Glutamatergic neuron (in vitro differentiated cells): ENCODE data around the gene FGD4. TPM values are rescaled to one million over a fixed set of nuclear protein-coding genes. Genes with fewer than 3 reads are reported as not detected.

Source experiments
- DNase-seq: peaks from one replicate; pipeline ENCODE4 v3.0.0; 2022
- H3K27ac Mint-ChIP-seq: one replicate; pipeline ENCODE4 v1.8.0; 2020; ENCODE audit warnings: mild to moderate bottlenecking, mixed read lengths, inconsistent platforms; ENCODE audit not compliant: unreplicated experiment
- H3K27me3 Mint-ChIP-seq: one replicate; pipeline ENCODE4 v1.8.0; 2020; ENCODE audit warnings: mild to moderate bottlenecking, moderate library complexity, mixed read lengths, inconsistent platforms; ENCODE audit not compliant: unreplicated experiment
- H3K36me3 Mint-ChIP-seq: one replicate; pipeline ENCODE4 v1.8.0; 2020; ENCODE audit warnings: mild to moderate bottlenecking, mixed read lengths, inconsistent platforms; ENCODE audit not compliant: unreplicated experiment
- H3K4me1 Mint-ChIP-seq: one replicate; pipeline ENCODE4 v1.8.0; 2020; ENCODE audit warnings: mild to moderate bottlenecking, low read depth, mixed read lengths, inconsistent platforms; ENCODE audit not compliant: unreplicated experiment
- H3K4me3 Mint-ChIP-seq: one replicate; pipeline ENCODE4 v1.8.0; 2020; ENCODE audit warnings: mild to moderate bottlenecking, mixed read lengths, inconsistent platforms; ENCODE audit not compliant: unreplicated experiment
- H3K9me3 Mint-ChIP-seq: one replicate; pipeline ENCODE4 v1.8.0; 2020; ENCODE audit warnings: mild to moderate bottlenecking, moderate library complexity, mixed read lengths, inconsistent platforms; ENCODE audit not compliant: unreplicated experiment
- total RNA-seq: library from RNA; stranded (reverse); fragmentation: NEBNext Ultra II Directional; extraction: Animal tissue kit (Norgen Biotek cat#: 25700); gene quantifications from one replicate; pipeline ENCODE4 v1.2.1, GENCODE V29; 2021; ENCODE audit not compliant: unreplicated experiment
- TF ChIP-seq, protein P1 (sequence below): fragments of 200-600 bp; sonication (generic); IDR thresholded peaks from one replicate; pipeline ENCODE4 v1.5.0; 2021; ENCODE audit not compliant: partially characterized antibody, unreplicated experiment

FGD4 gene
- total RNA-seq, 1 donor from 2014 or later: 105 TPM

DNA sequence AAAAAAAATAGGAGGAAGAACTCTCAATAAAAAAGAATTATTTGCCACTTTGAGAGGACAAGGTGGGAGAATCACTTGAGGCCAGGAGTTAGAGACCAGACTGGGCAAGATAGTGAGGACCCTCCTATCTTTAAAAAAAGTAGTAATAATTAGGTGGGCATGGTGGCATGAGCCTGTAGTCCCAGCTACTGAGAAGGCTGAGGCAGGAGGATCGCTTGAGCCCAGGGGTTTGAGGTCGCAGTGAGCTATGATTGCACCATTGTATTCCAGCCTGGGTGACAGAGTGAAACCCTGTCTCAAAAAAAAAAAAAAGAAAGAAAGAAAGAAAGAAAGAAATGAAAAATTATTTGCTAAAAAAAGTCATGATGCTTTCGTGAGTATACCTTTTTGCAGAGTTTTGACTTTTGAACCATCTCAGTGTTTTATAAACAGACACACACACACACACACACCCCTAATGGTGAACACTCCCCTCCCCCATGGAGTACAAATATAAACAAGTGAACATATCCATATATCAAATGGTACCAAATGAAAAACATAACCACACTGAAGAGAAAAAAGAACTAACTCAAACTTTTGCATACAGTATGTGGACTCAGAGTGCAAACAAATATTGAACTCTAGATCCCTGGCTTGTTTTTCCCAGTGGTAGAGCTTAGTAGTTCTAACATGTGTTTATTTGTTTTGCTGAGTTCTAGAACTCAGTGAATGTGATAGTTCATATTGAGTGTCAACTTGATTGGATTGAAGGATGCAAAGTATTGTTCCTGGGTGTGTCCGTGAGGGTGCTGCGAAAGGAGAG lies 252.0 kb downstream of the FGD4 start:
- Mint-ChIP-seq H3K27me3 (peaks cover 6% of the 10 kb centered on the region), H3K27ac (peak overlapping the region; percentile 53)

DNA sequence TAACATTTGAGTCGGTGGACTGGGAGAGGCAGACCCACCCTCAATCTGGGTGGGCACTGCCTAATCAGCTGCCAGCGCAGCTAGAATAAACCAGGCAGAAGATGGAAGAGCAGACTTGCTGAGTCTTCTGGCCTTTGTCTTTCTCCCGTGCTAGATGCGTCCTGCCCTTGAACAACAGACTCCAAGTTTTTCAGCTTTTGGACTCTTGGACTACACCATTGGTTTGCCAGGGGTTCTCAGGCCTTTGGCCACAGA lies 252.5 kb downstream of the FGD4 start:
- H3K27me3 Mint-ChIP-seq: peaks cover 6% of the 10 kb centered on the region
- H3K36me3 Mint-ChIP-seq: no peaks in the 10 kb centered on the region
- H3K9me3 Mint-ChIP-seq: peaks cover 6% of the 10 kb centered on the region
- no peaks in the 10 kb centered on the region for H3K4me1 Mint-ChIP-seq
- TF ChIP-seq, protein P1, sequence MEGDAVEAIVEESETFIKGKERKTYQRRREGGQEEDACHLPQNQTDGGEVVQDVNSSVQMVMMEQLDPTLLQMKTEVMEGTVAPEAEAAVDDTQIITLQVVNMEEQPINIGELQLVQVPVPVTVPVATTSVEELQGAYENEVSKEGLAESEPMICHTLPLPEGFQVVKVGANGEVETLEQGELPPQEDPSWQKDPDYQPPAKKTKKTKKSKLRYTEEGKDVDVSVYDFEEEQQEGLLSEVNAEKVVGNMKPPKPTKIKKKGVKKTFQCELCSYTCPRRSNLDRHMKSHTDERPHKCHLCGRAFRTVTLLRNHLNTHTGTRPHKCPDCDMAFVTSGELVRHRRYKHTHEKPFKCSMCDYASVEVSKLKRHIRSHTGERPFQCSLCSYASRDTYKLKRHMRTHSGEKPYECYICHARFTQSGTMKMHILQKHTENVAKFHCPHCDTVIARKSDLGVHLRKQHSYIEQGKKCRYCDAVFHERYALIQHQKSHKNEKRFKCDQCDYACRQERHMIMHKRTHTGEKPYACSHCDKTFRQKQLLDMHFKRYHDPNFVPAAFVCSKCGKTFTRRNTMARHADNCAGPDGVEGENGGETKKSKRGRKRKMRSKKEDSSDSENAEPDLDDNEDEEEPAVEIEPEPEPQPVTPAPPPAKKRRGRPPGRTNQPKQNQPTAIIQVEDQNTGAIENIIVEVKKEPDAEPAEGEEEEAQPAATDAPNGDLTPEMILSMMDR: no peak
- H3K4me3 Mint-ChIP-seq: no peak overlapping the region
- H3K27ac Mint-ChIP-seq: no peak overlapping the region
- DNase-seq: no peak

More for the DNA sequence above, 252.0 kb downstream of the FGD4 start:
- Mint-ChIP-seq H3K4me3 (no peak overlapping the region), H3K36me3 (no peaks in the 10 kb centered on the region), H3K9me3 (peaks cover 6% of the 10 kb centered on the region), H3K4me1 (no peaks in the 10 kb centered on the region)
- no peak for DNase-seq
- TF ChIP-seq, protein P1: no peak

DNA sequence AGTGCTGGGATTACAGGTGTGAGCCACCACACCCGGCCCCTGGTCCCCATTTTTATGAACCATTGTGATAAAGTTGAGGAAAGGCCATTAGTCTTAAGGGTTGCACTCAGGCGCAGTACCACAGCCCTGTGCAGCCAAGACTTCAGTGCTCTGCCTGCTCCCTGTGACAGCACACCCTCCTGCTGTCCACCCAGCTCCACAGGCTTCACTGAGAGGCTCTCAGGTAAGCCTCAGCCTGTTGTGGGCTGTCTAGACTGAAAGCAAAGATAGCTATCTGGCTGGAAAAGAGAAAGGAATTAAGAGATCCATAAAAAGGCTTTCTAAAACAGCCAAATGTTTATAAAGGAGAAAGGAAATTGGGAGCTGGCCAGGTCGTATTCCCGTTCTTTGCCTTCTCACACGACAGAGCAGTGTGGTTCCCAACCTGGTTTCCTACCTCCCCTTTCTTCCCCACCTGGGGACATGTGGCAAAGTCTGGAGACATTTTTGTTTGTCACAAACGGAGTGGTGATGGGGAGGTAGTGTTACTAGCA lies 260.6 kb downstream of the FGD4 start:
- no peak for DNase-seq
- Mint-ChIP-seq H3K4me3 (no peak overlapping the region), H3K9me3 (no peaks in the 10 kb centered on the region), H3K4me1 (peaks cover 3% of the 10 kb centered on the region), H3K36me3 (no peaks in the 10 kb centered on the region), H3K27ac (no peak overlapping the region), H3K27me3 (peaks cover 3% of the 10 kb centered on the region)
- TF ChIP-seq, protein P1: no peak

DNA sequence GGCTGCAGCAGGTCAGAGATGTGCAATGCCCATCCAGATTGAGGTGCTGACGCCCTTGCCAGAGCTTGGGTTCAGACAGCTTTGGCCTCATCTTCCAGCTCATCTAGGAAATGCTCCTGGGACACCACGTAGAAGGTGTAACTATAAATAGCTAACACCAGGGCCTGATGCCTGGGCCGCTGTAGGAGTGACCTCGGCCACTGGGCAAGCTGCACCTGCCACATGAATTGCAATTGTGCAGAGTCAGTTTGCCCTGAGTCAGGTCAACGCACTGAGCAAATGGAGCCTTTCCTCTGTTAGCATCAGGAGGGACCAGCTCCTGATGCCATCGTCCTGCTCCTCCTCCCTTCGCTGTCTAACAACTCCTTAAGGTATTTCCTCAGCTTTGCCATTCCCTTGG lies 262.3 kb downstream of the FGD4 start:
- Mint-ChIP-seq H3K27ac (no peak overlapping the region), H3K36me3 (no peaks in the 10 kb centered on the region), H3K9me3 (no peaks in the 10 kb centered on the region), H3K4me1 (peaks cover 3% of the 10 kb centered on the region), H3K4me3 (no peak overlapping the region), H3K27me3 (peaks cover 3% of the 10 kb centered on the region)
- no peak for DNase-seq
- TF ChIP-seq, protein P1: no peak

DNA sequence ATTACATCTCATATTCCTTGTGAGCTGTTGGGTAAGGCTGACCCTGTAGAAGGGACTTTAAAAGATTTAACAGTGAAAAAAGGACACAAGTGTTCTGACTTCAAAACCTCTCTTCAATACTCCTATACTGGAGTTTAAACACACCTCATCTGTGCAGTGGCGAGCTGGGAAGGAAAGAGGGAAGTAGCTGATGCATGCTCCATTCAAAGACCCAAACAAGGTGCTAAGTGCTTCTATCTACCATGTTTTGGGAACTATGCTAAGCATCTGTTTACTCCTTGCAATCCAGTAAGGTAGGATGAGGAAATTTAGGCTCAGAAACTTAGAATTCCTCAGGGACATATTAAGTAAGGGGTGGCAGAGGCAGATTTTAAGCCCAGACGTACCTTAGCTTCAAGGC lies 263.3 kb downstream of the FGD4 start:
- H3K36me3 Mint-ChIP-seq: no peaks in the 10 kb centered on the region
- H3K27ac Mint-ChIP-seq: no peak overlapping the region
- peaks cover 3% of the 10 kb centered on the region for H3K27me3 Mint-ChIP-seq
- no peak overlapping the region for H3K4me3 Mint-ChIP-seq
- H3K9me3 Mint-ChIP-seq: no peaks in the 10 kb centered on the region
- TF ChIP-seq, protein P1: no peak
- H3K4me1 Mint-ChIP-seq: peaks cover 5% of the 10 kb centered on the region
- no peak for DNase-seq
